DMS79 treated with DMSO at 0.1 percent for 48 hours (cell line): Measurements from ENCODE around the gene CHRNA4.

Source experiments
- DNase-seq: peaks from one replicate; lab custom pipeline; 2025; lab: John Stamatoyannopoulos, UW

The CHRNA4 gene

GRCh38 chr20:63360850-63361518 is at the start of gene CHRNA4:
Gene CHRNA4 (minus strand): TSS chr20:63361349. CDS start chr20:63361165, 184 bp downstream.
- DNase-seq, result no peak

GRCh38 chr20:63409834-63410435 is 48.8 kb upstream of the CHRNA4 start:
- DNase-seq, result no peak

- peak; percentile 12 for DNase-seq
Measured at GRCh38 chr20:63409066-63409833, 48.1 kb upstream of the CHRNA4 start.

- DNase-seq, result no peak
Measured at GRCh38 chr20:63408684-63409046, 47.5 kb upstream of the CHRNA4 start.

- no peak for DNase-seq
Measured at GRCh38 chr20:63407928-63408683, 47.0 kb upstream of the CHRNA4 start.

GRCh38 chr20:63406617-63407245 is 45.6 kb upstream of the CHRNA4 start:
- no peak for DNase-seq

- no peak for DNase-seq
Measured at GRCh38 chr20:63406011-63406410, 44.9 kb upstream of the CHRNA4 start.

- DNase-seq, result no peak
Measured at GRCh38 chr20:63405102-63405730, 44.1 kb upstream of the CHRNA4 start.

GRCh38 chr20:63404129-63405085 is 43.3 kb upstream of the CHRNA4 start:
- peak; percentile 16 for DNase-seq

GRCh38 chr20:63403403-63404105 is 42.4 kb upstream of the CHRNA4 start:
- no peak for DNase-seq

GRCh38 chr20:63402860-63403220 is 41.7 kb upstream of the CHRNA4 start:
- peak; percentile 71 for DNase-seq

GRCh38 chr20:63402181-63402859 is 41.2 kb upstream of the CHRNA4 start:
- DNase-seq, result peak; percentile 47

GRCh38 chr20:63401384-63402110 is 40.4 kb upstream of the CHRNA4 start:
- DNase-seq, result no peak

- DNase-seq, result peak; percentile 14
Measured at GRCh38 chr20:63400486-63401210, 39.5 kb upstream of the CHRNA4 start.

- DNase-seq, result no peak
Measured at GRCh38 chr20:63399596-63400375, 38.6 kb upstream of the CHRNA4 start.

- DNase-seq, result no peak
Measured at GRCh38 chr20:63398744-63399514, 37.8 kb upstream of the CHRNA4 start.
